SK-N-SH treated with all-trans-retinoic acid at 6 μM for 48 hours (cell line): Measurements from ENCODE around the gene EP400.

ENCODE experiments used
- ARNTL ChIP-seq: fragments of 450-650 bp; formaldehyde crosslinking; IDR thresholded peaks from 2 replicates; pipeline ENCODE4 v1.5.0; 2020; ENCODE audit warnings: low read depth, mild to moderate bottlenecking, moderate library complexity, borderline replicate concordance
- CSDC2 ChIP-seq: fragments of 250-450 bp; sonication (Bioruptor Pico); IDR thresholded peaks from 2 replicates; pipeline ENCODE4 v1.5.0; 2020; ENCODE audit warnings: mild to moderate bottlenecking, moderate library complexity
- RARB ChIP-seq: fragments of 250-450 bp; sonication (Bioruptor Pico); IDR thresholded peaks from 2 replicates; pipeline ENCODE4 v1.8.0; 2021; ENCODE audit warnings: mild to moderate bottlenecking, moderate library complexity
- ZNF70 ChIP-seq: fragments of 450-650 bp; formaldehyde crosslinking; IDR thresholded peaks from 2 replicates; pipeline ENCODE4 v1.5.0; 2020; ENCODE audit warnings: mild to moderate bottlenecking, moderate library complexity
- TF ChIP-seq, protein P1 (sequence below): fragments of 250-450 bp; sonication (Bioruptor Pico); IDR thresholded peaks from 2 replicates; pipeline ENCODE4 v1.8.0; 2021; ENCODE audit warnings: low read depth, mild to moderate bottlenecking, moderate library complexity, borderline replicate concordance

DNA sequence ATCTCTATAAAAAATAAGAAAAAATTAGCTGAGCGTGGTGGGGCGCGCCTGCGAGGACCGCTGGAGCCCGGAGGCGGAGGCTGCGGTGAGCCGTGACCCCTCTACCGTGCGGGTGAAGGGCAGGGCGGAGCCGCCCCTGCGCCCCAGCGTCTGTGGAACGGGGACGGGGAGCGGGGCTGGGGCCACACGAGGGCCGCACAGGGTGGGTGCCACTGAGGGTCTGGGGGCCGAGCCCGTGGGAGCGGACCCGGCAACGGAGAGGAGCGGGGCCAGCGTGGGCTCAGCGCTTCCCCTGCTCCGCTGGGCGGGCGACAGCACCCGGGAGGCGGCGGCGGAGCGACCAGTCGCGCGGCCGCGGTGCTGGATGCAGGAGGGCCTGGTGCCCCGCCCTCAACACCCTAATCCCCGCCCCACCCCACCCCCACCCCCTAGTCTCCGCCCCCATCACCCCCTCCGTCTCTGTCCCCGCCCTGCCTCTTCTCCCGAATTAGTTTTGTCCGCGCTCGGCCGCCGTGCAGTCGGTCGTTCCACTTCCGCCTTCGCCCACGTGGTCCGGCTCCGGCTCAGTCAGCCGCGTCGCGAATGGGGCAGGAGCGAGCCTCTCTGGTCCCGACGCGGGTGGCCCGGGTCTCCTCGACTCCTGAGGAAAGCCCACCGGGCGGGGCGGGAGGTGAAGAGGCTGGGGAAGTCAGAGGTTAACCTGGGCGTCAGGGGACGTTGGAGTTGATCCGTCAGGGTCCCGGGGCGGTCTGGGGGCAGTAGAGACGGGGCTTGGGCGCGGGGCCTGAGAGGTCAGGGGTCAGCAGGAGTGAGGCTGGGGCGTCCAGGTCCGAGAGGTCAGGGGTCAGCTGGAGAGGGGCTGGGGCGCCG, 20.8 kb upstream of the EP400 start, which contains the start of gene PUS1:
- TF ChIP-seq CSDC2: no peak
- TF ChIP-seq ZNF70: no peak
- no peak for TF ChIP-seq RARB (CRISPR knock-in tag)
- no peak for TF ChIP-seq ARNTL (CRISPR knock-in tag)
- TF ChIP-seq, protein P1, sequence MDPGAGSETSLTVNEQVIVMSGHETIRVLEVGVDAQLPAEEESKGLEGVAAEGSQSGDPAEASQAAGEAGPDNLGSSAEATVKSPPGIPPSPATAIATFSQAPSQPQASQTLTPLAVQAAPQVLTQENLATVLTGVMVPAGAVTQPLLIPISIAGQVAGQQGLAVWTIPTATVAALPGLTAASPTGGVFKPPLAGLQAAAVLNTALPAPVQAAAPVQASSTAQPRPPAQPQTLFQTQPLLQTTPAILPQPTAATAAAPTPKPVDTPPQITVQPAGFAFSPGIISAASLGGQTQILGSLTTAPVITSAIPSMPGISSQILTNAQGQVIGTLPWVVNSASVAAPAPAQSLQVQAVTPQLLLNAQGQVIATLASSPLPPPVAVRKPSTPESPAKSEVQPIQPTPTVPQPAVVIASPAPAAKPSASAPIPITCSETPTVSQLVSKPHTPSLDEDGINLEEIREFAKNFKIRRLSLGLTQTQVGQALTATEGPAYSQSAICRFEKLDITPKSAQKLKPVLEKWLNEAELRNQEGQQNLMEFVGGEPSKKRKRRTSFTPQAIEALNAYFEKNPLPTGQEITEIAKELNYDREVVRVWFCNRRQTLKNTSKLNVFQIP (CRISPR knock-in tag): no peak
